ENCODE data around the gene ZFYVE1.
"Not testable (repeated sequence)": the region's sequence is repeated elsewhere in the genome, so short reads cannot be mapped to it uniquely, and the experiment has no call there.

Gene ZFYVE1

GRCh38 chr14:73026845-73027542 is at the start of gene ZFYVE1:
ZFYVE1 (minus strand) TSS chr14:73027106; CDS start chr14:73024508, 2,598 bp downstream.
- H3K27me3 ChIP-seq (ENCODE audit: control insufficient read depth in 5 of 5, insufficient read depth in 4 of 5, low read length in 5 of 5) = no peaks in the 10 kb centered on the region
- H3K4me3 ChIP-seq (ENCODE audit: low read depth in 1 of 5, low read length in 5 of 5) = peak within 1 kb of the TSS; percentile 79 to 95 (median 87)
- H3K9me3 ChIP-seq (ENCODE audit: control insufficient read depth in 5 of 5, low read length in 5 of 5) = no peaks in the 10 kb centered on the region

GRCh38 chr14:73069585-73069984 is 42.7 kb upstream of the ZFYVE1 start:
- Histone ChIP-seq H3K36me3 (ENCODE audit: control insufficient read depth in 5 of 5, insufficient read depth in 5 of 5, low read length in 5 of 5) (peaks cover 4 to 33% (median 22%) of the 10 kb centered on the region in 5 donors), H3K9me3 (ENCODE audit: control insufficient read depth in 5 of 5, low read length in 5 of 5) (no peaks in the 10 kb centered on the region), H3K27me3 (ENCODE audit: control insufficient read depth in 5 of 5, insufficient read depth in 4 of 5, low read length in 5 of 5) (no peaks in the 10 kb centered on the region), H3K4me3 (ENCODE audit: low read depth in 1 of 5, low read length in 5 of 5) (no peak overlapping the region), H3K9ac (ENCODE audit: low read length in 5 of 5) (no peak overlapping the region), H3K4me1 (ENCODE audit: control insufficient read depth in 5 of 5, insufficient read depth in 5 of 5, low read length in 5 of 5) (peaks cover 0 to 8% (median 4%) of the 10 kb centered on the region in 5 donors), H3K27ac (ENCODE audit: low read depth, low read length) (no peak overlapping the region)

More at GRCh38 chr14:73026845-73027542, at the start of gene ZFYVE1:
- H3K36me3 ChIP-seq (ENCODE audit: control insufficient read depth in 5 of 5, insufficient read depth in 5 of 5, low read length in 5 of 5) = peaks cover 12 to 16% (median 13%) of the 10 kb centered on the region in 5 donors
- H3K4me1 ChIP-seq (ENCODE audit: control insufficient read depth in 5 of 5, insufficient read depth in 5 of 5, low read length in 5 of 5) = peaks cover 0 to 35% (median 31%) of the 10 kb centered on the region in 5 donors
- H3K27ac ChIP-seq (ENCODE audit: low read depth, low read length) = peak within 1 kb of the TSS; percentile 84
- H3K9ac ChIP-seq (ENCODE audit: low read length in 5 of 5) = peak within 1 kb of the TSS; percentile 19 to 92 (median 83)

GRCh38 chr14:73058922-73059673 is 32.2 kb upstream of the ZFYVE1 start:
- peak overlapping the region; percentile 96 for H3K27ac ChIP-seq (ENCODE audit: low read depth, low read length)
- H3K9me3 ChIP-seq (ENCODE audit: control insufficient read depth in 5 of 5, low read length in 5 of 5) = no peaks in the 10 kb centered on the region
- H3K27me3 ChIP-seq (ENCODE audit: control insufficient read depth in 5 of 5, insufficient read depth in 4 of 5, low read length in 5 of 5) = no peaks in the 10 kb centered on the region
- peaks cover 0 to 13% (median 6%) of the 10 kb centered on the region in 5 donors for H3K36me3 ChIP-seq (ENCODE audit: control insufficient read depth in 5 of 5, insufficient read depth in 5 of 5, low read length in 5 of 5)
- H3K4me3 ChIP-seq (ENCODE audit: low read depth in 1 of 5, low read length in 5 of 5) = peak overlapping the region; percentile 78 to 99 (median 96)
- H3K4me1 ChIP-seq (ENCODE audit: control insufficient read depth in 5 of 5, insufficient read depth in 5 of 5, low read length in 5 of 5) = peaks cover 1 to 34% (median 29%) of the 10 kb centered on the region in 5 donors
- H3K9ac ChIP-seq (ENCODE audit: low read length in 5 of 5) = peak overlapping the region; percentile 88 to 100 (median 99)

GRCh38 chr14:73058224-73058921 is 31.5 kb upstream of the ZFYVE1 start, which contains the start of gene RBM25:
RBM25 (plus strand) TSS chr14:73058534; CDS start chr14:73071642, 13,108 bp downstream.
- Histone ChIP-seq H3K27me3 (ENCODE audit: control insufficient read depth in 5 of 5, insufficient read depth in 4 of 5, low read length in 5 of 5) (no peaks in the 10 kb centered on the region), H3K4me1 (ENCODE audit: control insufficient read depth in 5 of 5, insufficient read depth in 5 of 5, low read length in 5 of 5) (peaks cover 1 to 34% (median 29%) of the 10 kb centered on the region in 5 donors), H3K27ac (ENCODE audit: low read depth, low read length) (peak within 1 kb of the TSS; percentile 96), H3K36me3 (ENCODE audit: control insufficient read depth in 5 of 5, insufficient read depth in 5 of 5, low read length in 5 of 5) (peaks cover 0 to 6% (median 0%) of the 10 kb centered on the region in 5 donors), H3K9me3 (ENCODE audit: control insufficient read depth in 5 of 5, low read length in 5 of 5) (no peaks in the 10 kb centered on the region), H3K4me3 (ENCODE audit: low read depth in 1 of 5, low read length in 5 of 5) (peak within 1 kb of the TSS; percentile 78 to 99 (median 96)), H3K9ac (ENCODE audit: low read length in 5 of 5) (peak within 1 kb of the TSS; percentile 89 to 100 (median 99))

- Histone ChIP-seq H3K4me3 (ENCODE audit: low read depth in 1 of 5, low read length in 5 of 5) (peak overlapping the region; percentile 78 to 99 (median 96)), H3K27ac (ENCODE audit: low read depth, low read length) (peak overlapping the region; percentile 96), H3K9ac (ENCODE audit: low read length in 5 of 5) (peak overlapping the region; percentile 88 to 100 (median 96)), H3K27me3 (ENCODE audit: control insufficient read depth in 5 of 5, insufficient read depth in 4 of 5, low read length in 5 of 5) (no peaks in the 10 kb centered on the region), H3K36me3 (ENCODE audit: control insufficient read depth in 5 of 5, insufficient read depth in 5 of 5, low read length in 5 of 5) (peaks cover 0 to 5% (median 0%) of the 10 kb centered on the region in 5 donors), H3K9me3 (ENCODE audit: control insufficient read depth in 5 of 5, low read length in 5 of 5) (no peaks in the 10 kb centered on the region), H3K4me1 (ENCODE audit: control insufficient read depth in 5 of 5, insufficient read depth in 5 of 5, low read length in 5 of 5) (peaks cover 1 to 34% (median 29%) of the 10 kb centered on the region in 5 donors)
These were observed 31.0 kb upstream of the ZFYVE1 start for GRCh38 chr14:73057944-73058223.

- no peak overlapping the region for H3K4me3 ChIP-seq (ENCODE audit: low read depth in 1 of 5, low read length in 5 of 5)
- H3K4me1 ChIP-seq (ENCODE audit: control insufficient read depth in 5 of 5, insufficient read depth in 5 of 5, low read length in 5 of 5) = peaks cover 0 to 22% (median 13%) of the 10 kb centered on the region in 5 donors
- no peak overlapping the region for H3K27ac ChIP-seq (ENCODE audit: low read depth, low read length)
- H3K9ac ChIP-seq (ENCODE audit: low read length in 5 of 5) = no peak overlapping the region
- H3K27me3 ChIP-seq (ENCODE audit: control insufficient read depth in 5 of 5, insufficient read depth in 4 of 5, low read length in 5 of 5) = no peaks in the 10 kb centered on the region
- H3K36me3 ChIP-seq (ENCODE audit: control insufficient read depth in 5 of 5, insufficient read depth in 5 of 5, low read length in 5 of 5) = no peaks in the 10 kb centered on the region
- no peaks in the 10 kb centered on the region for H3K9me3 ChIP-seq (ENCODE audit: control insufficient read depth in 5 of 5, low read length in 5 of 5)
These were observed 28.3 kb upstream of the ZFYVE1 start for GRCh38 chr14:73055251-73055650.

GRCh38 chr14:73049428-73049827 is 22.5 kb upstream of the ZFYVE1 start:
- Histone ChIP-seq H3K36me3 (ENCODE audit: control insufficient read depth in 5 of 5, insufficient read depth in 5 of 5, low read length in 5 of 5) (no peaks in the 10 kb centered on the region), H3K9ac (ENCODE audit: low read length in 5 of 5) (no peak overlapping the region), H3K9me3 (ENCODE audit: control insufficient read depth in 5 of 5, low read length in 5 of 5) (no peaks in the 10 kb centered on the region), H3K4me1 (ENCODE audit: control insufficient read depth in 5 of 5, insufficient read depth in 5 of 5, low read length in 5 of 5) (no peaks in the 10 kb centered on the region), H3K27ac (ENCODE audit: low read depth, low read length) (no peak overlapping the region), H3K27me3 (ENCODE audit: control insufficient read depth in 5 of 5, insufficient read depth in 4 of 5, low read length in 5 of 5) (no peaks in the 10 kb centered on the region), H3K4me3 (ENCODE audit: low read depth in 1 of 5, low read length in 5 of 5) (no peak overlapping the region)

GRCh38 chr14:73047808-73048207 is 20.9 kb upstream of the ZFYVE1 start:
- no peak overlapping the region for H3K27ac ChIP-seq (ENCODE audit: low read depth, low read length)
- no peak overlapping the region for H3K4me3 ChIP-seq (ENCODE audit: low read depth in 1 of 5, low read length in 5 of 5)
- H3K36me3 ChIP-seq (ENCODE audit: control insufficient read depth in 5 of 5, insufficient read depth in 5 of 5, low read length in 5 of 5) = no peaks in the 10 kb centered on the region
- no peak overlapping the region for H3K9ac ChIP-seq (ENCODE audit: low read length in 5 of 5)
- no peaks in the 10 kb centered on the region for H3K4me1 ChIP-seq (ENCODE audit: control insufficient read depth in 5 of 5, insufficient read depth in 5 of 5, low read length in 5 of 5)
- H3K9me3 ChIP-seq (ENCODE audit: control insufficient read depth in 5 of 5, low read length in 5 of 5) = no peaks in the 10 kb centered on the region
- H3K27me3 ChIP-seq (ENCODE audit: control insufficient read depth in 5 of 5, insufficient read depth in 4 of 5, low read length in 5 of 5) = no peaks in the 10 kb centered on the region

GRCh38 chr14:73036706-73037450 is 10.0 kb upstream of the ZFYVE1 start:
- H3K4me3 ChIP-seq (ENCODE audit: low read depth in 1 of 5, low read length in 5 of 5); H3K27me3 ChIP-seq (ENCODE audit: control insufficient read depth in 5 of 5, insufficient read depth in 4 of 5, low read length in 5 of 5); H3K9ac ChIP-seq (ENCODE audit: low read length in 5 of 5); H3K4me1 ChIP-seq (ENCODE audit: control insufficient read depth in 5 of 5, insufficient read depth in 5 of 5, low read length in 5 of 5); H3K36me3 ChIP-seq (ENCODE audit: control insufficient read depth in 5 of 5, insufficient read depth in 5 of 5, low read length in 5 of 5); H3K27ac ChIP-seq (ENCODE audit: low read depth, low read length); H3K9me3 ChIP-seq (ENCODE audit: control insufficient read depth in 5 of 5, low read length in 5 of 5): not testable (repeated sequence)
